Muscle of back (tissue), 11 donors: ENCODE results near the gene DAG1. TPM values are rescaled to one million over a fixed set of nuclear protein-coding genes. Genes with fewer than 3 reads are reported as not detected.

Experiments used
- DNase-seq, 3 donors: peaks; one replicate each; pipeline versions ENCODE4 v3.0.0 to v3.0.0-alpha.2; 2013
- polyA plus RNA-seq, 10 donors: library from polyadenylated mRNA; unstranded; fragments of 120-200 nt; gene quantifications; one replicate each; pipeline ENCODE4 v1.2.1, GENCODE V29; 2013; ENCODE audit not compliant: insufficient read length in 10 of 10

The DAG1 gene
- polyA plus RNA-seq, 10 donors, result 155 to 247 (median 209) TPM

GRCh38 chr3:49512781-49513355 is 42.8 kb downstream of the DAG1 start:
- DNase-seq, result no peak

DNA sequence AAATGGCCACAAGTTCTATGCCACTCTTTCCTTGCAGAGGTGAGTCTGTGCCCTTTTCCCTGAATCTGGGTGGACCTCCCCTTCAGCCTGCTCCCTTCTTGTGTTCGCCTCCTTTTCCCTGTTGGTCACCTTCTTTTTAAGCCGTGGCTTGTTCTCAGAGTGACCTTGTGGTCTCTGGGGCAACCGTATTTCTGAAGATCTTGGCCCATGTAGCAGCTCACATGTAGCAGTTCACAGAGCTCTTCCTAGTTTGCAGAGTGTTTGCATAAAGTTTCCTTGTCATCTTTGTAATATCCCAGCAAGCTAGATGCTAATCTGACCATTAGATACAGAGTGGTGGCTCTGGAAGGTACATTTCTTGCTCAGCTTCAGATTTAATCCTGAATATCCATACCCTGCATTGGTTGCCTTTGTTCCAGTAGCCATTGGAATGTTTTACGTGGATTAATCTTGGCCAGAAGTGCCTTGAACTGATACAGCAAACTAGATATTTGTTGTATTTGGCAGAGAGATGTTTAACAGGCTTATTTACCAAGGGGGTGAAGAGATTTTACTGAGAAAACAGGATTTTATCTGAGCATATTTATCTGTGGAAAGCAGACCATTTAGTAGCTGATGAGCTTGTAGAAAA is 43.5 kb downstream of the DAG1 start:
- DNase-seq, result no peak

GRCh38 chr3:49518016-49518415 is 47.9 kb downstream of the DAG1 start:
- DNase-seq, result no peak

GRCh38 chr3:49518441-49518840 is 48.4 kb downstream of the DAG1 start:
- no peak for DNase-seq

DNA sequence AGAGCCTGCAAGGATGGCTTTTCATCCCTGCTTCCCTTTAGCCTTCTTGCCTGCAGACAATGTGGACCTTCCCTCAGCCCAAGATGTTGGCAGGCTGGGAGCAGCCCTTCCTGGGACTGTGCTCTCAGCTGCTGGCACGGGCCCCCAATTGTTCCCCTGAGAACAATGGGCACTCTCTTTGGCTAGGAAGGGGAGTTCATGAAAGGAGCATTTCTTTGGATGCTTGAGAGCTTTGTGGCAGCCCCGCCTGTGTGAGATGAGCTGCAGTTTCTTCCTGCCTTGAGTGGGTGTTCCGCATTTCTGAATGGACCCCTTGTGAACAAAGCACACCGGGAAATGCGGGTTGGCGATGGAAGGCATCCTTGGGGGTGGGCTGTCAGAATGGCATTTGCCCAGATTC is 49.2 kb downstream of the DAG1 start:
- no peak for DNase-seq

DNA sequence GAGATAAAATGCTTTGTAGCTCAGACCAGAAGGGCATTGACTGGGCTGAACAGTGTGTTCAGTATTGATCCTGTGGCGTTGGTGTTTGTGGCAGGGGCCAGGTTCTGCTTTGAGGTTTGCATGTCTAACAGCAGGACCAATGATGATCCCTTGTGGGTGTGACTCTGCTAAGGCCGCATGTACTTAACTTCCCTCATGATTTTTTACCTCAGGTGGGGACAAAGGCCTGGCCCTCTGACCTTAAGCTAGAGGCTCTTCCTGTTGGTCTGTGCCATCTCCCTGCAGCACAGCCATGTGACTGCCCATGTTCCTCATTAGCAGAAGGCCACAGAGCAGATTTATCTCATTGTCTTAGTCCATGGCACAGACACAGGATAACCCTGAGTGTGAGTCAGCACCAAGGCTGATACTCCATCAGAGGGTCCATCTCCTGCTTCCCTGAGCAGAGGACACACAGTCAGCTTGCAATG is 49.9 kb downstream of the DAG1 start:
- no peak for DNase-seq

DNA sequence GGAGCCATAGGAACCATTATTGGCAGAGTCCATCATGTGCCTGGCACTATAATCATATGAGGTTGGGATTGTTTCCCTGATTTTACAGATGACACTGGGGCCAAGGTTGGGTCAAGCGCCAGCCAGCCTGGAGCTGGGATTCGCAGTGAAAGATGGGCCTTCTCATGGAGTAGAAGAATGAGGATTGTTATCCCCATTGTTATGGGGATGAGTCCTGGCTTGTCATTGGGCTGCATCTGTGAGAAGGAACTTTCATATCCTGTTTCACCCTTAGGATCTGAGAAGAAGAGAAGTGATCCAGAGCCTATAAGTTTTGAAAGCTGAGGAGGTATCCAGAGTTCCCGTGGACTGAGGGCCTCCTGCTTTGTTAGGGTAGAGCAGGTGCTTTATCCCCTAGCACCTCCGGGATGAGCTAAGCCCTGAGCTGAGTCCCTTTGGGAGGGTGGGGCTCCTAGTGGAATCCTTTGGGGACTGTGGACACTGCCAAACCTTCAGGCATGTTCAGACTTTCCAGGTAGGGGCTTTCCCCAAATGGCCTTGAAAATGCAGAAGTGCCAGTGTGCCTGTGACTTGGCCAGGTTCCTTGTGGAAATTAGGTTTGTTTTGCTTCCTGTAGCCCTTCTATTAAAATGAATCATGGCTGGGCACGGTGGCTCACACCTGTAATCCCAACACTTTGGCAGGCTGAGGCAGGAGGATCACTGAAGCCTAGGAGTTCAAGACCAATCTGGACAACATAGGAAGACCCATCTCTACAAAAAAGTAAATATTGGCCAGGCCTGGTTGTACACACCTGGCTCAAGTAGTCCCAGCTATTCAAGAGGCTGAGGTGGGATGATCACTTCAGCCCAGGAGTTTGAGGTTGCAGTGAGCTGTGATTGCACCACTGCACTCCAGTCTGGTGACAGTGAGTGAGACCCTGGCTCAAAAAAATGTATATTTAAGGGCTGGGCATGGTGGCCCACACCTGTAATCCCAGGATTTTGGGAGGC is 54.0 kb downstream of the DAG1 start:
- no peak for DNase-seq

DNA sequence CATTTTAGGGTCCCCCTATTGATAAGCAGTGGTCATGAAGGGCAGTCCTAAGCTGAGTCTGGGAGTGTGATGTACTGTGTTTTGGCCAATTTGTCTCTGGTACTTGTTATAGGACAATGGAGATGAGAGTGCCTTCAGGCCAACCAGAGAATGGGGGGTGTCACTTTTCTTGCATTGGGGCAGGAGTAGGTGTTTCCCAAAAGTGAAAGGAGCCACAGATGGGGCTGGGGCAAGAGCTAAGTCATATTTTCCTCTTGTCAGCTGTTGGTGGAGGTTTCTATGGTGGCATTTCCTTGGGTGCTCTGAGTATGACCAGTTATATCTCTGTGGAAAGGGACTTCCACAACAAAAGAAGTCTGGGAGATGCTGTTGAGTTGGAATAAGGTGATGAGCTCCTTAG is 59.5 kb downstream of the DAG1 start:
- DNase-seq, result no peak

DNA sequence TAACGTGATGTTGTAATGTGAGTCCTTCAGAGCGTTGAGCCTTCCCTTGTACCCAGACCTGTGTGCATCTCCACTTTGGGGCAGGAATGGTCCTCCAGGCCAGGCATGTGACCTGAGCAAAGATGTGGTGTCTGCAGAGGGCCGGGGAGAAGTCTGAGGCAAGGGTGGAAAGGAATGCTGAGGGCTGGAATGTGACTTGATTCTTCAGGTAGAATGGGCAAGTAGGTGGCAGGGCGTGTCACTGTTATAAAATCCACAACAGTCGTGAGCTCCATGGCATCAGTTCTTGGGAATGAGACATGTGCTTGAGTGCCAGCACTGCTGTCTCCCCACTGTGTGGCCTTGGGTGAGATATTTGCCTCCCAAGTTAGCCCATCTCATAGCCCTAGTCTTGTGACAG is 60.2 kb downstream of the DAG1 start:
- no peak for DNase-seq

- no peak for DNase-seq
Measured at GRCh38 chr3:49530701-49531100, 60.6 kb downstream of the DAG1 start.

GRCh38 chr3:49531218-49531617 is 61.2 kb downstream of the DAG1 start:
- DNase-seq, result no peak

DNA sequence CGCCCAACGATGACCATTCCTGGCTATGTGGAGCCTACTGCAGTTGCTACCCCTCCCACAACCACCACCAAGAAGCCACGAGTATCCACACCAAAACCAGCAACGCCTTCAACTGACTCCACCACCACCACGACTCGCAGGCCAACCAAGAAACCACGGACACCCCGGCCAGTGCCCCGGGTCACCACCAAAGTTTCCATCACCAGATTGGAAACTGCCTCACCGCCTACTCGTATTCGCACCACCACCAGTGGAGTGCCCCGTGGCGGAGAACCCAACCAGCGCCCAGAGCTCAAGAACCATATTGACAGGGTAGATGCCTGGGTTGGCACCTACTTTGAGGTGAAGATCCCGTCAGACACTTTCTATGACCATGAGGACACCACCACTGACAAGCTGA is 61.6 kb downstream of the DAG1 start:
- DNase-seq, result no peak

- DNase-seq, result no peak
Measured at GRCh38 chr3:49533031-49533430, 63.0 kb downstream of the DAG1 start.

DNA sequence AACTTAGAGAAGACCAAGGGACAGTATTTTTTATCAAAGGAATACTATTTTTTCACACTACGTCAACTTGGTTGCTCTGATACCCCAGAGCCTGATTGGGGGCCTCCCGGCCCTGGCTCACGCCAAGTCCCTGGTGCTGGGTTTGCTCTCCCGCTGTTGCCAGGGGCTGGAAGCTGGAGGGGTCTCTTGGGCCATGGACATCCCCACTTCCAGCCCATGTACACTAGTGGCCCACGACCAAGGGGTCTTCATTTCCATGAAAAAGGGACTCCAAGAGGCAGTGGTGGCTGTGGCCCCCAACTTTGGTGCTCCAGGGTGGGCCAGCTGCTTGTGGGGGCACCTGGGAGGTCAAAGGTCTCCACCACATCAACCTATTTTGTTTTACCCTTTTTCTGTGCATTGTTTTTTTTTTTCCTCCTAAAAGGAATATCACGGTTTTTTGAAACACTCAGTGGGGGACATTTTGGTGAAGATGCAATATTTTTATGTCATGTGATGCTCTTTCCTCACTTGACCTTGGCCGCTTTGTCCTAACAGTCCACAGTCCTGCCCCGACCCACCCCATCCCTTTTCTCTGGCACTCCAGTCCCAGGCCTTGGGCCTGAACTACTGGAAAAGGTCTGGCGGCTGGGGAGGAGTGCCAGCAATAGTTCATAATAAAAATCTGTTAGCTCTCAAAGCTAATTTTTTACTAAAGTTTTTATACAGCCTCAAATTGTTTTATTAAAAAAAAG is 63.9 kb downstream of the DAG1 start:
- no peak for DNase-seq

- DNase-seq, result no peak
Measured at GRCh38 chr3:49534581-49535441, 64.7 kb downstream of the DAG1 start.

DNA sequence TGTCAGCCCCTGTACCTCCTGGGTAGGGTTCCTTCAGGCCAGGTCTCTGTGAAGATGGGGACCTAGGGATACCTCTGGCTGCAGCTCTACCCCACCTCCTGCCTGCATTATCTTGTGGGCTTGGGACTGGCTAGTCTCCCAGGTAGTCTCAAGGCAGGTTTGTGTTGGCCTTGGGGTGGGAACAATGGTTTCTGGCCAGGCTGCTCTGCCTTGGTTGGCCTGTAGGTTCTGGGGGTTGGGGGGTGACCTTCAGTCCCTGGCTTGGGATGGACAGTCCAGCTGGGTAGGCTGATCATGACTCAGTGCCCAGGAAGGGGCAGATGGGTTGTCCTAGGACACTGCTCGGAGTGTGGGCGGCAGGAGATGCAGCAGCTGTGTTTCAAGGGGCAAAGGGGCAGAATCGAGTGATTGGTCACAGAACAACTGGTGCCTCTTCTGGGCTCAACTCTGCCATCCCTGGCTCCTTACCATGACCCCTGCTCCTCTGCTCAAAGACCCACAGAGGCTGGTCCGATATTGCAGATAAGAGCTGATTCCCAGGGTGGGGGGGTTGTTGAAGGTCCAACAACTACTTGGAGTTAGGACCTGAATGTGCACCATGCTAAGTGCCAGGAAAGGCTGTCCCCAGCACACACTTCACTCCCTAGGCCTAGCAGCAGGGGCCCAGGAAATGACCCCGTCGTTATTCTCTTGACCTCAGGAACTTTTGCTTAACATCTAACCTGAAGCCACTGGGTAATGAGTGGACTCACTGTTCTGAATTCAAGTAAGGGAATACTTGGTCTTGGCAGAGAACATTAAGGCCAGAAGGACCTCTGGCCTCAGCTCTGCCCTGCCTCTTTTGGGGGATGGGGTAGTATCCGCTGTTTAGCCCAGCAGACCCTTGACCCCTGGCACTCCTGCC is 66.2 kb downstream of the DAG1 start:
- DNase-seq, result no peak

DNA sequence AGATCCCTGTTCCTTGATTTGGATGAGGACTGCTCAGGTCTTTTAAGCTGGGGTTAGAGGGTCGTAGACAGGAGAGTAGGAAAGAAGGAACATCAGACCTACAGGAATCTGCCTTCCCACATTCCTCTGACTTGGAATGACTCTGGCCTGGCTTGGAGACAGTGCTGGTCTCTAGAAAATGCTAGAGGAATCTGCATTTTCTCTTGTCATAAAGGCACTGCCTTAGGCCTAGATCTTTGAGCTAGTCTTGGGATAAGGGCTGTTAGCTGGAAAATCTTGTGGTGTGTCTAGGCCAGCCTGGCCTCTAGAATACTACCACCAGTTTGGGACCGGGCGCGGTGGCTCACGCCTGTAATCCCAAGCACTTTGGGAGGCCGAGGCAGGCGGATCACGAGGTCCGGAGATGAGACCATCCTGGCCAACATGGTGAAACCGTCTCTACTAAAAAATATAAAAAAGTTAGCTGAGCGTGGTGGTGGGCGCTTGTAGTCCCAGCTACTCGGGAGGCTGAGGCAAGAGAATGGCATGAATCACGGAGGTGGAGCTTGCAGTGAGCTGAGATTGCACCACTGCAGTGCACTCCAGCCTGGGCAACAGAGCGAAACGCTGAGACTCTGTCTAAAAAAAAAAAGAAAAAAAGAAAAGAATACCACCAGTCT is 66.9 kb downstream of the DAG1 start:
- no peak for DNase-seq

- peak; percentile 90 to 96 (median 94) for DNase-seq
Measured at GRCh38 chr3:49539659-49540560, 69.8 kb downstream of the DAG1 start.
